ENCODE data around the gene ARHGEF11.

- TF ChIP-seq CTCF (conservative IDR thresholded peaks at IDR 0.05 in 1 of 2, IDR thresholded peaks at IDR 0.05 in 1 of 2; ENCODE audit: extremely low read depth in 1 of 2, insufficient read depth in 1 of 2, low read depth in 1 of 2, low read length in 2 of 2) (no peak), EZH2 (IDR thresholded peaks at IDR 0.05; ENCODE audit: borderline replicate concordance, low read length) (no peak)
These were observed 72.1 kb downstream of the ARHGEF11 start for GRCh38 chr1:156973417-156973816.

Data from mammary epithelial cell (primary cell).